Ovary (tissue), 9 donors: ENCODE measurements around the gene IFFO2. TPM values are rescaled to one million over a fixed set of nuclear protein-coding genes. Genes with fewer than 3 reads are reported as not detected.

Experiments
- DNase-seq, 5 donors: peaks; one replicate each; pipeline ENCODE4 v3.0.0-alpha.2; 2019 to 2020
- H3K27ac ChIP-seq, 2 donors: fragments of 200-600 bp; one replicate each; pipeline versions ENCODE4 v1.5.1 to v1.8.0; 2019 to 2022
- H3K27me3 ChIP-seq: fragments of 200-600 bp; one replicate; pipeline ENCODE4 v1.8.0; 2022
- H3K36me3 ChIP-seq: fragments of 200-600 bp; sonication (generic); one replicate; pipeline ENCODE4 v1.5.1; 2019
- H3K4me1 ChIP-seq: one replicate; pipeline ENCODE4 v1.8.1; 2013; ENCODE audit warnings: mild to moderate bottlenecking, moderate library complexity; ENCODE audit not compliant: insufficient read depth
- H3K4me3 ChIP-seq: fragments of 200-600 bp; sonication (generic); one replicate; pipeline ENCODE4 v1.5.1; 2017
- H3K9me3 ChIP-seq, 2 donors: fragments of 200-600 bp in 1 of 2; sonication (generic) in 1 of 2; one replicate each; pipeline versions ENCODE4 v1.5.1 to v1.8.1; 2013 to 2019; ENCODE audit warnings: mild to moderate bottlenecking in 1 of 2, moderate library complexity in 1 of 2
- CTCF ChIP-seq, 3 donors: fragments of 450-650 bp in 2 of 3; fragments of 200-600 bp in 1 of 3; IDR thresholded peaks; one replicate each; pipeline versions ENCODE4 v1.5.1 to v1.8.0; 2016 to 2022; ENCODE audit warnings: antibody characterized with exemption in 3 of 3, mild to moderate bottlenecking in 1 of 3
- EP300 ChIP-seq: sonication (generic); formaldehyde crosslinking; IDR thresholded peaks from one replicate; pipeline ENCODE4 v1.6.1; 2017; ENCODE audit warnings: antibody characterized with exemption
- POLR2A ChIP-seq: fragments of 450-650 bp; IDR thresholded peaks from one replicate; pipeline ENCODE4 v1.6.1; 2017; ENCODE audit warnings: antibody characterized with exemption, mild to moderate bottlenecking, moderate library complexity
- WGBS, 3 donors: extraction: QIAGEN DNeasy Blood & Tissue Kit in 1 of 3; methylation state at CpG; one replicate each; pipeline versions ENCODE4 v1.1.5 to v1.1.7; 2013 to 2017; 5-methylcytosine and 5-hydroxymethylcytosine counted together
- intact Hi-C, 4 donors: fragments of 100-400 bp; cut with DNase I; formaldehyde crosslinking; loops; one replicate each; pipeline versions ENCODE4 v1.11.0 to v1.15.1; 2022 to 2023
- polyA plus RNA-seq, 2 donors: library from polyadenylated mRNA; stranded (reverse); fragments of 200-250 nt in 1 of 2; fragments of 350-450 nt in 1 of 2; fragmentation: Illumina TruSeq in 1 of 2; extraction: RNeasy Lipid Tissue Mini Kit (QIAGEN cat#74804) in 1 of 2; gene quantifications; one replicate each; pipeline ENCODE4 v1.2.3, GENCODE V29; 2013 to 2014
- total RNA-seq, 7 donors: library from RNA; depleted of rRNA in 2 of 7; stranded (reverse); fragments of >200 nt in 2 of 7; fragmentation: NEBNext Ultra II Directional in 3 of 7; extraction: Animal tissue kit (Norgen Biotek cat#: 25700) in 3 of 7; gene quantifications; one replicate each; pipeline versions ENCODE4 v1.1.0 to v1.2.4, GENCODE V29; 2016 to 2023
- donor health status: DM: no; HTN: no; CAD: no; lungs with moderate emphysema.
- donor health status: DM: no; HTN: no; CAD: no.
- donor health status: Bipolar disorder and iron deficiency.
- donor health status: DM: yes; HTN: yes; CAD: no.
- donor health status: DM: no; HTN: no; CAD: no.
- donor health status: DM: yes; HTN: yes; CAD: no.

Gene IFFO2
- total and polyA plus RNA-seq, 9 donors = 3.4 to 11.2 (median 6.2) TPM

DNA sequence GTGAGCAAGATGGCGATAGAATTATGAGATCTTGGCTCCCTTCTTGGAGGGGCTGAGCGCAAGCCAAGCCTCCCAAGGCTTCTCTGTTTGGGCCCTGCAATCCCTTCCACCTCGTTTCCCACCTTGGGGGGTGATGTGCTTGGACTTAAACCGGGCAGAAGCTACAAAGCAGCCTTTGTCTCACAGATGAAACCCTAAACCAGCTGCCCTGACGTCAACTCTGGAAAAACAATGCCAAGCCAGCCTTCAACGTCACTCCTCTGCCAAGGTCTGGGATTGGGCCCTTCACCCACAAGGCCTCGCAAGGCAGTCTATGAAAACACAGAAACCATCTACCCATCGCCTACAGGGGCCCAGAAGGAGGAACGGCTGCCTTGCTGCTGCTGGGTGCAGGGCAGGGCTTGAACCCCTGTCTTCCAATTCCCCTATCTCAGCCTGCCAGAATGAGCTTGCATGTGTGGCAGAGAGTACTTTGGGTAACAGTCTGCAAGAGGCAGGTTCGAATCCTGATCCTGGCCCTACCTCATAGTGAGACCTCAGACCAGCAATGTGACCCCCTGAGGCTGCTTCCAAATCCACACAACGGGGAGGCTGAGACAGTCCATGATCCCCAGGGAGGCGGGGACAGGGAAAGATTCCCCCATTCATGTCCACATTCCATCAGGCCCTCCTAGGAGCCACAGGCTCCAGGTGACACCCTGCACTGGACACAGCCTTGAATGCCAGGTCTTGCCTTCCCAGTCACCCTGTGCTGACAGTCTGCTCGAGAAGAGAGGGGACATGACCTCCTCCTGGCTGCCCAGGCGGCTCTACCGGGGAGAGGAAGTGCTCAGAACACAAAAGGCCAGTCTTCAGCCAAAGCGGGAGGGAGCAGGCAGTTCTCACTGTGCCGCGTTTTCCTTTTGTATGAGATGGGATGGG is 15.0 kb downstream of the IFFO2 start:
- Histone ChIP-seq H3K36me3 (no peaks in the 10 kb centered on the region), H3K9me3 (no peaks in the 10 kb centered on the region), H3K27me3 (no peaks in the 10 kb centered on the region), H3K27ac (no peak overlapping the region), H3K4me1 (peaks cover 2% of the 10 kb centered on the region), H3K4me3 (no peak overlapping the region)
- TF ChIP-seq POLR2A (no peak), EP300 (no peak), CTCF (IDR thresholded peaks at IDR 0.05) (no peak)
- no peak for DNase-seq
- 62 to 80% (median 79%) methylated on average over 18 of the region's 18 CpGs for WGBS, 3 donors
- intact Hi-C loops = no loop called here

DNA sequence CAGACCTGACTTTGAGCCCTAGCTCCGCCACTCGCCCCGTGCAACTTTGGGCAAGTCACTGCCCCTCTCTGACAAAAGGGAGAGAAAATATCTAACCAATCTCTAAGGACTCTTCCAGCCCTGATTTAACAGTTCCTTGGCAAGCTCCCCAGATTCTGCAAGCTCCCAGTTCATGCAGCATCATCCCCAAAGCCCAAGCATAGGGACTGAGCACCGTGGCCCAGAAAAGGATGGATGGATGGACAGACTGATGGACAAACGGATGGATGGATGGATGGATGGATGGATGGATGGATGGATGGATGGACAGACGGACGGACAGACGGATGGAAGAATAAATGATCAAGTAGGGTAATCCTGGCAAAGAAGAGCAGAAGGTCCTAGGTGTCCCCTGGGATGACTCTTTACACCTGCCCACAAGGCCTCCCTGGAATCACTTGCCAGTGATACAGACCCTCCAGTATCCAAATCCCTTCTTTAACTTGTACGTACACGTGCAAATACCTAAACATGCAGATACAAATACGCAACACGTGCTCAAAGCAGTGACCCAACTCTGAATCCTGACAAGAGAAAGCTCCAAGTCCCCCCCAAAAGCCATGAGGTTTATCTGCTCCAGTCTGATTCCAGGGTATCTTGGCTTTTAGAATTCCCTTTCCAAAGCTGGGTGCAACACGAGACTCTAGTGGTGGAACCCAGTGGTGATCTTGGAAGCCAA is 16.0 kb downstream of the IFFO2 start:
- Histone ChIP-seq H3K4me1 (peaks cover 2% of the 10 kb centered on the region), H3K4me3 (no peak overlapping the region), H3K9me3 (no peaks in the 10 kb centered on the region), H3K27ac (no peak overlapping the region), H3K36me3 (no peaks in the 10 kb centered on the region), H3K27me3 (no peaks in the 10 kb centered on the region)
- 84 to 87% (median 85%) methylated on average over 13 of the region's 13 CpGs for WGBS, 3 donors
- TF ChIP-seq POLR2A = no peak
- no peak for TF ChIP-seq CTCF (IDR thresholded peaks at IDR 0.05)
- no peak for TF ChIP-seq EP300
- intact Hi-C loops = no loop called here
- DNase-seq = no peak

DNA sequence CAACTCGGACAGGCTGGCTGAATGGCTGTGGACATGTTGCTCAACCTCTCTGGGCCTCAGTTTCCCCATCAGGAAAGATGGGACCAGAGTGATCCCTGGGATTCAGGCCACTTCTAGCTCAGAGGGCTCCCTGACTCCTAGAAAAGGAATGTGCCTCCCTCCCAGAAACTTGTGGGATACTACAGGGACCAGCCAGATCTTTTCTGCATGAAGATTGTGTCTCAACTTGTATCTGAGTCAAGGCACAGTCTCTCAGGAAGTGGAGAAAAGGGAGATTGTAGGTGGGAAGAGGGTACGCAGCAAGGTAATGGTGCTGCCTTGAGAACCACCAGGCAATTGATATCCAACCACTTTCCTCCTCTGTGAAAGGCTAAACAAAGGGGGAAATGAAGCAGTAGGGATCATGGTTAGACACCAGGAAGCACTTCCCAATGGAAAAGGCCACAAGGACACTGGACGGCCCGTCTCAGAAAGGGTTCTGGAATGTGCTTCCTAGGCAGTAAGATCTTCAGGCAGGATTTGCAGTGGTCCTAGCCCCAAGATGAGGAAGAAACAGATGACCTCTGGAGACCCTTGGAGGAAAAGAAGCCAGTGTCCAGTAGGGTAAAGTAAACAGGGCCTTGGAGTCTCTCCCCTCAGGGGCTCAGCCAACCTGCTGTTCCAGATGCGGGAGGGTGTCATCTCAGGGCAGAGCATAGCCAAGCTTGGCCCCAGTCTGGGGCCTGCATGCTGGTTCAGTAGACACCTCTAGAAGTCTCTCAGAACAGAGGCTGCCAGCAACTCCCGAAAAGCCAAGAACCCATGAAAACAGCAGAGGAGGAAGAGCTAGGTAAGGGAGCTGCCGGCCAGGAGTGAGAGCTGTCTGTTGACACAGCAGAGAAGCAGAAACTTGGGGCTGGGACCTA is 16.8 kb downstream of the IFFO2 start:
- TF ChIP-seq POLR2A = no peak
- TF ChIP-seq EP300 = no peak
- no peak for TF ChIP-seq CTCF (IDR thresholded peaks at IDR 0.05)
- Histone ChIP-seq H3K4me3 (no peak overlapping the region), H3K27me3 (no peaks in the 10 kb centered on the region), H3K4me1 (no peaks in the 10 kb centered on the region), H3K27ac (no peak overlapping the region), H3K36me3 (no peaks in the 10 kb centered on the region), H3K9me3 (no peaks in the 10 kb centered on the region)
- intact Hi-C loops = no loop called here
- no peak for DNase-seq
- 80 to 85% (median 81%) methylated on average over 7 of the region's 7 CpGs for WGBS, 3 donors

DNA sequence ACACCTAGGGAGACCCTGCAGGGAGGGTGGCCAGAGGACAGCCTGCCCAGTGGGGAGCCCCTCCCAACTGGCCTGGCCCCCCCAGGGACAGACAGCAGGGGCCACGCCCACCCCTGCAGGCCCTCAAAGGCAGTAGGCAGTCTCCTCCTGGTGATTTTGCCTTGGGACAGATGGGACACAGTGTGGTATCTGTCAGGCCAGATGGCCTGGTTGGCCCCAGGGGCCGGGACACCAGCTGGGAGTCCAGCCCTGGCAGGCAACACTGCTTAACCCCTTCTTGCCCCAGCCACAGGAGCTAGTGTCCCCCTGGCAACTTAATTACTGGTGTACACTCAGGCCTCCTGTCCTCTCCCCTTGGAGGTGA is 17.8 kb downstream of the IFFO2 start:
- H3K4me1 ChIP-seq = no peaks in the 10 kb centered on the region
- H3K4me3 ChIP-seq = no peak overlapping the region
- 14 to 57% (median 47%) methylated on average over 1 to 2 of the region's 2 CpGs for WGBS, 3 donors
- TF ChIP-seq CTCF (IDR thresholded peaks at IDR 0.05) (no peak), EP300 (no peak), POLR2A (no peak)
- no peaks in the 10 kb centered on the region for H3K36me3 ChIP-seq
- intact Hi-C loops = no loop called here
- H3K27ac ChIP-seq = no peak overlapping the region
- DNase-seq = no peak
- no peaks in the 10 kb centered on the region for H3K27me3 ChIP-seq
- H3K9me3 ChIP-seq = no peaks in the 10 kb centered on the region
